Esophagus muscularis mucosa (tissue), 3 donors: Measurements from ENCODE around the gene PPP1R14C.

Experiments used
- CTCF ChIP-seq, 3 experiments: fragments of 200-600 bp in 2 of 3; fragments of 450-650 bp in 1 of 3; sonication (generic) in 2 of 3; IDR thresholded peaks; one replicate each; pipeline ENCODE4 v1.5.1; 2017 to 2019; ENCODE audit warnings: antibody characterized with exemption in 3 of 3, mild to moderate bottlenecking in 2 of 3, moderate library complexity in 1 of 3
- POLR2A ChIP-seq: fragments of 450-650 bp; IDR thresholded peaks from one replicate; pipeline ENCODE4 v1.6.1; 2017; ENCODE audit warnings: antibody characterized with exemption, moderate library complexity, mild to moderate bottlenecking, low read depth

DNA sequence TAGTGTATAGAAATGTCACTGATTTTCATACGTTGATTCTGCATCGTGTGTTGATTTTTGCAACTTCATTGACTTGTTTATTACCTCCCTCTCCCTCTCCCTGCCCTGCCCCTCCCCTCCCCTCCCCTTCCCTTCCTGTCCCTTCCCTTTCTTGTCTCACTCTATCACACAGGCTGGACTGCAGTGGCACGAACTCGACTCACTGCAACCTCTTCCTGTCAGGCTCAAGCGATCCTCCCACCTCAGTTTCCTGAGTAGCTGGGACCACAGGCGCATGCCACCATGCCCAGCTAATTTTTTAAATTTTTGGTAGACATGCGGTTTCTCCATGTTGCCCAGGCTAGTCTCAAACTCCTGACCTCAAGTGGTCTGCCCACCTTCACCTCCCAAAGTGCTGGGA is 19.2 kb upstream of the PPP1R14C start:
- TF ChIP-seq CTCF (IDR thresholded peaks at IDR 0.05), result no peak
- TF ChIP-seq POLR2A, result no peak
